Esophagus (tissue), 2 donors: ENCODE data around the gene TNN. TPM values are rescaled to one million over a fixed set of nuclear protein-coding genes. Genes with fewer than 3 reads are reported as not detected.

Source experiments
- H3K27ac ChIP-seq, 2 donors: one replicate each; pipeline ENCODE4 v1.5.1; 2013; ENCODE audit warnings: low read depth in 2 of 2, mild to moderate bottlenecking in 2 of 2, inconsistent platforms in 1 of 2, low read length in 1 of 2, moderate library complexity in 1 of 2
- H3K27me3 ChIP-seq, 2 donors: one replicate each; pipeline ENCODE4 v1.6.1; 2013; ENCODE audit warnings: low read length in 2 of 2, control low read depth in 1 of 2, mild to moderate bottlenecking in 1 of 2; ENCODE audit not compliant: insufficient read depth in 2 of 2, control insufficient read depth in 1 of 2
- H3K36me3 ChIP-seq, 2 donors: one replicate each; pipeline ENCODE4 v1.6.1; 2013; ENCODE audit warnings: low read length in 1 of 2; ENCODE audit not compliant: control insufficient read depth in 2 of 2, insufficient read depth in 2 of 2
- H3K4me1 ChIP-seq, 2 donors: one replicate each; pipeline ENCODE4 v1.6.1; 2013; ENCODE audit warnings: low read length in 1 of 2; ENCODE audit not compliant: control insufficient read depth in 2 of 2, insufficient read depth in 2 of 2
- H3K4me3 ChIP-seq, 2 donors: one replicate each; pipeline ENCODE4 v1.5.1; 2013; ENCODE audit warnings: low read length in 2 of 2, mild to moderate bottlenecking in 2 of 2, low read depth in 1 of 2, moderate library complexity in 1 of 2
- H3K9me3 ChIP-seq, 2 donors: one replicate each; pipeline ENCODE4 v1.6.1; 2013; ENCODE audit warnings: mild to moderate bottlenecking in 2 of 2, low read depth in 1 of 2, low read length in 1 of 2, moderate library complexity in 1 of 2; ENCODE audit not compliant: control insufficient read depth in 2 of 2, insufficient read depth in 1 of 2
- WGBS, 2 donors: extraction: QIAGEN DNeasy Blood & Tissue Kit; methylation state at CpG; one replicate each; pipeline ENCODE4 v1.1.7; 2013; 5-methylcytosine and 5-hydroxymethylcytosine counted together
- polyA plus RNA-seq, 2 donors: library from polyadenylated mRNA; stranded (reverse); fragments of 200-250 nt; gene quantifications; one replicate each; pipeline ENCODE4 v1.2.3, GENCODE V29; 2013
- donor health status: healthy with polysubstance abuse.
- donor health status: Bipolar disorder and iron deficiency.

Gene TNN
- polyA plus RNA-seq, 2 donors, result 0.07 to 0.08 TPM

DNA sequence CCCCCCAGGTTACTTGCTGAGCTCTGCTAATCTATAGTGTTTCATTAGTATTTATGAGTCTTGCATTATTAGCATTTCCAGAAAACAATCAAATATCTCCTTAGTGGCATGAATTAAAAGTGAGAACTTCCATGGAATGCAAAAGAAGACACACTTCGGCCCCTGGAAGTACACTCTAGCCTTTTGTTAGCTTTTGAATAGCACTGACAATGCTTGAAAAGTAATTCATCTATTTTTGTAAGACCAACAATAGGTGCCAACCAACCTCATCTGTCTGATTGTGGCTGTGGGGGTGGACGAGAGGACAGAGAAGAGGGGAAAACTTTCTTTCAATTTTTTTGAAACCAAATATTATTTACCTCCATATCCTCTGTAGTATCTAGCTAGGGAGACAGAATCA is 97.1 kb downstream of the TNN start:
- WGBS, 2 donors, result 85 to 90% methylated on average over 2 of the region's 2 CpGs
- peaks cover 9 to 13% of the 10 kb centered on the region in 2 donors for H3K36me3 ChIP-seq

DNA sequence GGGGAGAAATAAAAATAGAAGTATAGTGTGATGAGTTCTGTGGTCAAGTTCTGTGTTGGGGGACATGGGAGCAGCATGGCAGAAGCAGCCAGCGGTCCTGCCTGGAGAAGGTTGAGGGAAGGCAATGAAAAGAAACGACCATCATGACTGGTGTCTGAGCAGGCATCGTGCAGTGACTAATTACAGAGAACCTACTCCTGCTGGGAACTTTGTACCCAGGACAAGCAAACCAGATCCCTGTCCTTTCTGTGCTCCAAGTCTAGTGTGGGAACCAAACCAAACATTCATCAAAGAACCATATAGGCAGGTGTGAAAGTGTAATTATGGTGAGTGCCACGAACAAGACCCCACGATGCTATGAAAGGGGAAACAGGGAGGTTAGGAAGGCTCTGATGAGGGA is 99.1 kb downstream of the TNN start:
- Histone ChIP-seq H3K36me3 (peaks cover 6 to 9% of the 10 kb centered on the region in 2 donors), H3K27me3 (no peaks in the 10 kb centered on the region), H3K4me1 (peaks cover 0 to 2% of the 10 kb centered on the region in 2 donors), H3K4me3 (no peak overlapping the region), H3K9me3 (no peaks in the 10 kb centered on the region), H3K27ac (no peak overlapping the region)
- WGBS, 2 donors, result 81 to 92% methylated on average over 5 of the region's 5 CpGs

More for the DNA sequence above, 97.1 kb downstream of the TNN start:
- Histone ChIP-seq H3K4me1 (peaks cover 0 to 2% of the 10 kb centered on the region in 2 donors), H3K27ac (no peak overlapping the region), H3K4me3 (no peak overlapping the region), H3K9me3 (no peaks in the 10 kb centered on the region), H3K27me3 (no peaks in the 10 kb centered on the region)

DNA sequence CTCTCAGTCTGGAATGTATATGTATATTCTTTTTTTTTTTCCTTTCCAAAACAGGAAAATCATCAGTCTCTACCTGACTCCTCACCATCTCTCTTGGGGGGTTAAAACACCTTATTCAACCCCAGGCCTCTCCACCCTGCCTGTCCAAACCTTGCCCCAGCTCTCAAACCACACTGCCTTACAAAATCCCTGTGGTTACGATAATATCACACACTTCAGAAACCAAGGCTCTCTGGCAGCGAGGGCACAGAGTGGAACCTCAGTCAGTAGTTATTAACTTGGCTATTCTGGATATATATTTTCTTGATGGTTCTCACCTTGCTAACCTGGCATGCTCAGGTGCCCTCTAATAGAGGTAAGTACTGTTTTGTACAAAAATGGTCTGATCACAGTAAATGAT is 100.2 kb downstream of the TNN start:
- no peak overlapping the region for H3K4me3 ChIP-seq
- WGBS, 2 donors, result 89 to 90% methylated on average over 2 of the region's 2 CpGs

GRCh38 chr1:175168782-175169181 is 101.1 kb downstream of the TNN start:
- Histone ChIP-seq H3K4me1 (peaks cover 0 to 2% of the 10 kb centered on the region in 2 donors), H3K9me3 (no peaks in the 10 kb centered on the region), H3K36me3 (peaks cover 4 to 9% of the 10 kb centered on the region in 2 donors), H3K4me3 (no peak overlapping the region), H3K27ac (no peak overlapping the region), H3K27me3 (no peaks in the 10 kb centered on the region)
- WGBS, 2 donors, result 89 to 90% methylated on average over 4 of the region's 4 CpGs

More for the DNA sequence above, 100.2 kb downstream of the TNN start:
- Histone ChIP-seq H3K4me1 (peaks cover 0 to 2% of the 10 kb centered on the region in 2 donors), H3K9me3 (no peaks in the 10 kb centered on the region), H3K36me3 (peaks cover 4 to 9% of the 10 kb centered on the region in 2 donors), H3K27ac (no peak overlapping the region), H3K27me3 (no peaks in the 10 kb centered on the region)

DNA sequence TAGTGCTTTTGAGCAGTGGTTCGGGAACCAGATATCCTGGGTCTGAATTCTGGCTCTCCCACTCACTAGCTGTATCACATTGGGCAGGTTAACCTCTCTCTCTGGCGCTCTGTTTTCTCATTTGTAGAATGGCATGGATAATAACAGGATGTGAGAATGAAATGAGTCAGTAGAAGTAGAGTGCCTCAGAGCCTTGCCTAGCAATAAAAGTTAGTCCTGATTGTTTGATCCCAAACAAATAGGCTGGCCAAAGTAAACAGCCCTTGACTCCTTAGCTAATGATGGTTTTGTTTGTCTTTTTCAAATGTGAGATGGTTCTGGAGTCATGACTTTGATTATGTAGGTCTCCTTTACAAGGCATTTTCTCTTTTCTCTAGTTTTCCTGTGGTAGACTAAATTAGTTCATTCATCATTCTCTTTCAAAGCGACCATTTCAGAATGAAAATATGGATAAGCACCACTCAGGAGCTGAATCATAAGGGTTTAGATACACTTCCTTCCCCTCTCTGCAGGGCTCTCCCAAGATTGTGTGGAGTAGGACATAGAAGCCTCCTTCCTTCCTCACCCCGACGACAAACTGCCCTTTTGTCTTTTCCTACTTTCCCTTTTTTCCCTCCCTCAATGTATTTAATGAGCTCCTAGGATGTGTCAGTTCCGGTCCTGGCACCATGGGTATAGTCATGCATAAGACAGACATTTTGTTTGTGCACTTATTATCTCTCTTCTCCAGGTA is 101.8 kb downstream of the TNN start:
- no peaks in the 10 kb centered on the region for H3K27me3 ChIP-seq
- H3K36me3 ChIP-seq, result peaks cover 4 to 9% of the 10 kb centered on the region in 2 donors
- H3K4me3 ChIP-seq, result no peak overlapping the region
- 82% methylated on average over 6 of the region's 6 CpGs for WGBS, 2 donors
- H3K9me3 ChIP-seq, result no peaks in the 10 kb centered on the region
- H3K27ac ChIP-seq, result no peak overlapping the region
- H3K4me1 ChIP-seq, result peaks cover 0 to 2% of the 10 kb centered on the region in 2 donors

DNA sequence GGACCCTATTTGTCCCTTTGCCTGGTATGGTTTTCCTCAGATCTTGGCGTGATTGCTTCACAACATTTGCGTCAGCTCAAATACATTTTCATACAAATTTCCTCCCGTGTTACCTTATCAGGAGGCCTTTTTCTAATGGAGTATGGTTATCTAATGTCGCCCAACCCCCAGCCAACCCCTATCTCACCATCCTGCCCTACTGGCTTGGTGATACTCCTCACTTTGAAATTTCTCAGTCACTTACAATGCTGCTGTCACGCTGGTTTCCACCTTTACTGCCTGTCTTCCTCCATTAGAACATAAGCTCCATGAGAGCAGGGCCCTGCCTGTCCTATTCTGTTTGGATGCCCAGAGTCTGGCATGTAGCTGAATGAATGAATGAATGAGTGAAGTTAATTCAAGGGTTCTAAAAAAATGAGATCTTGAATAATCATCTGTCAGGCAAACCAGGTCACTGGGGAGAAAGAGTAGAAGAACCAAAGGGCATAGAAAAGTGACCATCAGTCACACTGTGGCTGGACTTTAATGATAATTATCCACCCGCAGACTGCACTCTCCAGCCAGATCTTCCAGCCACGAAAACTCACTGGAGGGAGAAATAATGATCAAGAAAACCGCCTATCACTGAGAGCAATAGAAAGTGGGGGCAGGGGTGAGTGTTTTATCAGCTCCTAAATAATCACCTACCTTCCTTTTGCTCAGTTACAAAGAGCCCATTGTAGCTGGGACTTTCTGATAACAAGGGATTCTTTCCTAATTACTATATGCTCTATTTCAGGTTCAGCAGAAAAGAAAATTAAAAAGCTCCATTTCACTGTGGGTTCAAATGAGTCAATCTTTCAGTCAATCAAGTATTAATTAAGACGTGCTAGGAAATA is 103.6 kb downstream of the TNN start:
- Histone ChIP-seq H3K27ac (no peak overlapping the region), H3K4me3 (no peak overlapping the region), H3K9me3 (no peaks in the 10 kb centered on the region), H3K4me1 (peaks cover 0 to 2% of the 10 kb centered on the region in 2 donors), H3K27me3 (no peaks in the 10 kb centered on the region), H3K36me3 (peaks cover 2 to 6% of the 10 kb centered on the region in 2 donors)
- WGBS, 2 donors, result 84 to 94% methylated on average over 9 of the region's 9 CpGs

- Histone ChIP-seq H3K4me3 (no peak overlapping the region), H3K9me3 (no peaks in the 10 kb centered on the region), H3K4me1 (peaks cover 0 to 1% of the 10 kb centered on the region in 2 donors), H3K27me3 (no peaks in the 10 kb centered on the region), H3K36me3 (no peaks in the 10 kb centered on the region), H3K27ac (no peak overlapping the region)
- 94 to 95% methylated on average over 3 of the region's 3 CpGs for WGBS, 2 donors
Observed at GRCh38 chr1:175172503-175172902, 104.9 kb downstream of the TNN start.

GRCh38 chr1:175173531-175173930 is 105.9 kb downstream of the TNN start:
- 85 to 90% methylated on average over 7 of the region's 7 CpGs for WGBS, 2 donors
- no peak overlapping the region for H3K4me3 ChIP-seq
- H3K4me1 ChIP-seq, result peaks cover 0 to 4% of the 10 kb centered on the region in 2 donors
- peaks cover 2% of the 10 kb centered on the region in 2 donors for H3K36me3 ChIP-seq
- no peaks in the 10 kb centered on the region for H3K27me3 ChIP-seq
- no peak overlapping the region for H3K27ac ChIP-seq
- H3K9me3 ChIP-seq, result no peaks in the 10 kb centered on the region

DNA sequence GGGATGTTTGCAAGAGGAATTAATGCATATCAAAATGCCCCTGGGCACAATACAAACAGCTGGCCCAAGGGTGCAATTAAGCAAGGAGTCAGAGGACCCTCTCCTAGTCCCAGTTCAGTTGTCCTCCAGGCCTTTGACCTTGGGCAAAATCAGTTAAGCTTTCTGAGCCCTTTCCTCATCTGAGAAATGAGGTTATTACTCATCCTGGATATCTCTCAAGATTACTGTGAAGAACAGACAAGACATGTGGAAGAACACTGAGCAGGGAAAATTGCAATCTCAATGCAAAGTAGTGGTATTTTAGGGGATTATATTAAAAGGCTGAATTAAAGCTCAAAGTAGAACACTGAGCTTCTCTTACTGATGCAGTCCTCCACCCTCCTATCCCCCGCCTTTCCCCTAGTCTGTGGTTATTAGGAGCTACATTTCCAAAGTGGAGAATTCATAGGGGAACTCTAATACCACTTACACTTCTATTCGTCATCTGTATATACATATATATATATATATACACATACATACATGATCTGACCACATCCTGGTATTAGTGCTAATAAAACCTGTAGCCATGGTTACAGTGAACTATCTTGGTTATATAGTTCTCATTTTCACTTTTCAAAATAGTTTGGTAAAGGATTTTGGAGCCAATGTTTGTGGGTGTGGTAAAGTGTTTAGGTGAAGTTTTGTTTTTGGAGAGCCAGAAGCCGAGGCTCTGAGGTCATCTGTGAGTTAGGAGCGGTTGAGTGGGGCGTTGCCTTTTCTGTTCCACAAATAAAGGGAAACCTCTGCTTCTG is 106.9 kb downstream of the TNN start:
- H3K9me3 ChIP-seq, result no peaks in the 10 kb centered on the region
- WGBS, 2 donors, result 74 to 79% methylated on average over 5 of the region's 5 CpGs
- no peak overlapping the region for H3K27ac ChIP-seq
- peaks cover 2% of the 10 kb centered on the region in 2 donors for H3K36me3 ChIP-seq
- H3K4me1 ChIP-seq, result peaks cover 4 to 8% of the 10 kb centered on the region in 2 donors
- H3K4me3 ChIP-seq, result no peak overlapping the region
- H3K27me3 ChIP-seq, result no peaks in the 10 kb centered on the region
